Measurements from ENCODE around the gene UTP20. TPM values are rescaled to one million over a fixed set of nuclear protein-coding genes. Genes with fewer than 3 reads are reported as not detected.
A peak's percentile ranks its signal among the peaks of the same experiment; 100 is the strongest.
"Not testable (repeated sequence)": the region's sequence is repeated elsewhere in the genome, so short reads cannot be mapped to it uniquely, and the experiment has no call there.

UTP20 gene
- polyA plus RNA-seq, 4 donors = 16.0 to 18.9 (median 18.2) TPM

GRCh38 chr12:101325590-101325989, 45.7 kb downstream of the UTP20 start:
- no peak for DNase-seq (ENCODE audit: low read depth in 4 of 4, low spot score in 3 of 4)

- DNase-seq (ENCODE audit: low read depth in 4 of 4, low spot score in 3 of 4) = no peak
Measured at GRCh38 chr12:101327051-101327450, 47.1 kb downstream of the UTP20 start.

GRCh38 chr12:101327546-101327945, 47.6 kb downstream of the UTP20 start:
- DNase-seq (ENCODE audit: low read depth in 4 of 4, low spot score in 3 of 4) = no peak

- no peak for DNase-seq (ENCODE audit: low read depth in 4 of 4, low spot score in 3 of 4)
Measured at GRCh38 chr12:101328917-101329316, 49.0 kb downstream of the UTP20 start.

GRCh38 chr12:101330631-101331030, 50.7 kb downstream of the UTP20 start:
- DNase-seq (ENCODE audit: low read depth in 4 of 4, low spot score in 3 of 4) = no peak

GRCh38 chr12:101336437-101336836, 56.5 kb downstream of the UTP20 start:
- DNase-seq (ENCODE audit: low read depth in 4 of 4, low spot score in 3 of 4) = no peak

- DNase-seq (ENCODE audit: low read depth in 4 of 4, low spot score in 3 of 4) = no peak
Measured at GRCh38 chr12:101338087-101338486, 58.2 kb downstream of the UTP20 start.

- no peak for DNase-seq (ENCODE audit: low read depth in 4 of 4, low spot score in 3 of 4)
Measured at GRCh38 chr12:101343893-101344292, 64.0 kb downstream of the UTP20 start.

GRCh38 chr12:101351682-101352081, 71.8 kb downstream of the UTP20 start:
- DNase-seq (ENCODE audit: low read depth in 4 of 4, low spot score in 3 of 4) = no peak

- no peak for DNase-seq (ENCODE audit: low read depth in 4 of 4, low spot score in 3 of 4)
Measured at GRCh38 chr12:101356794-101357193, 76.9 kb downstream of the UTP20 start.

GRCh38 chr12:101361455-101361854, 81.5 kb downstream of the UTP20 start:
- DNase-seq (ENCODE audit: low read depth in 4 of 4, low spot score in 3 of 4) = no peak

GRCh38 chr12:101368016-101368415, 88.1 kb downstream of the UTP20 start:
- DNase-seq (ENCODE audit: low read depth in 4 of 4, low spot score in 3 of 4) = no peak

GRCh38 chr12:101372431-101372830, 92.5 kb downstream of the UTP20 start:
- no peak for DNase-seq (ENCODE audit: low read depth in 4 of 4, low spot score in 3 of 4)

GRCh38 chr12:101375573-101375972, 95.7 kb downstream of the UTP20 start:
- DNase-seq (ENCODE audit: low read depth in 4 of 4, low spot score in 3 of 4) = no peak

GRCh38 chr12:101379149-101379548, 99.2 kb downstream of the UTP20 start:
- no peak for DNase-seq (ENCODE audit: low read depth in 4 of 4, low spot score in 3 of 4)

- DNase-seq (ENCODE audit: low read depth in 4 of 4, low spot score in 3 of 4) = not testable (repeated sequence)
Measured at GRCh38 chr12:101391181-101391580, 111.3 kb downstream of the UTP20 start.

- DNase-seq (ENCODE audit: low read depth in 4 of 4, low spot score in 3 of 4) = peak in 3 of 4 donors; percentile 29 to 49 (median 32)
Measured at GRCh38 chr12:101407049-101407435, 127.1 kb downstream of the UTP20 start.

GRCh38 chr12:101407436-101408345, 127.8 kb downstream of the UTP20 start, which contains the start of gene ARL1:
Gene ARL1 (minus strand): TSS chr12:101407772. CDS start chr12:101407645, 127 bp downstream.
- peak; percentile 81 to 89 (median 86) for DNase-seq (ENCODE audit: low read depth in 4 of 4, low spot score in 3 of 4)

GRCh38 chr12:101410169-101410568, 130.3 kb downstream of the UTP20 start:
- not testable (repeated sequence) for DNase-seq (ENCODE audit: low read depth in 4 of 4, low spot score in 3 of 4)

GRCh38 chr12:101414533-101415119, 134.7 kb downstream of the UTP20 start:
- DNase-seq (ENCODE audit: low read depth in 4 of 4, low spot score in 3 of 4) = peak; percentile 22 to 41 (median 38)

GRCh38 chr12:101415228-101415627, 135.3 kb downstream of the UTP20 start:
- DNase-seq (ENCODE audit: low read depth in 4 of 4, low spot score in 3 of 4) = no peak

- not testable (repeated sequence) for DNase-seq (ENCODE audit: low read depth in 4 of 4, low spot score in 3 of 4)
Measured at GRCh38 chr12:101422066-101422465, 142.2 kb downstream of the UTP20 start.

All from right renal pelvis (tissue), 4 donors.